GM10266 (cell line): Measurements from ENCODE around the gene FN3KRP.

Source experiments
- DNase-seq: peaks from one replicate; pipeline ENCODE4 v3.0.0; 2012; ENCODE audit errors: extremely low spot score
- CTCF ChIP-seq: IDR thresholded peaks from 2 replicates; pipeline ENCODE4 v1.5.1; 2012; ENCODE audit warnings: mild to moderate bottlenecking, low read depth; ENCODE audit not compliant: control insufficient read depth, insufficient read depth; ENCODE audit errors: missing control alignments

Gene FN3KRP

GRCh38 chr17:82690786-82691489, 25.6 kb upstream of the FN3KRP start:
- DNase-seq: no peak
- no peak for TF ChIP-seq CTCF

GRCh38 chr17:82691714-82692113, 24.8 kb upstream of the FN3KRP start:
- TF ChIP-seq CTCF: no peak
- DNase-seq: no peak

- no peak for TF ChIP-seq CTCF
- no peak for DNase-seq
Observed at GRCh38 chr17:82692268-82692667, 24.2 kb upstream of the FN3KRP start.

GRCh38 chr17:82693168-82693867, 23.2 kb upstream of the FN3KRP start:
- TF ChIP-seq CTCF: no peak
- no peak for DNase-seq

DNA sequence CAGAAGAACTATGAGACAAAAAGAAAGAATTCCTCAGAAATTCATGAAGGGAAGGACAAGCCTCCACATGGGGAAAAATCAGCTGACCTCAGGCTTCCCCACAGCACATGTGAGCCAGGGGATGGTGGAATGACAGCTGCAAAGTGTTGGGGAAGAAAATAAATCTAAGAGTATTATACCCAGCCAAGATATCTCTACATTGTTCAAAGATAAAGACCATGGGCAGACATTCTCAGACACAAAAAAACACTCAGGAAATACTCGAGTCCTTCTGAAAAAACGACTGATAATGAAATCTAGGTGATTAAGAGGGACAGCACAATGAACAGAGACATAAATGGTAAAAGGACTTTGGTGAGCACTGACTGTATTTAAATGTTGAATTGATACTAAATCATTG, 21.9 kb upstream of the FN3KRP start:
- TF ChIP-seq CTCF: no peak
- no peak for DNase-seq

GRCh38 chr17:82696259-82696658, 20.2 kb upstream of the FN3KRP start:
- TF ChIP-seq CTCF: no peak
- no peak for DNase-seq
